SH-SY5Y (cell line): ENCODE results near the gene JMJD4.

ENCODE experiments used
- GATA2 ChIP-seq: IDR thresholded peaks from 2 replicates; pipeline ENCODE4 v1.6.1; 2011; ENCODE audit warnings: mild to moderate bottlenecking, low read depth, low read length
- GATA3 ChIP-seq: IDR thresholded peaks from 2 replicates; pipeline ENCODE4 v1.6.1; 2011; ENCODE audit warnings: low read depth, mild to moderate bottlenecking, low read length, moderate library complexity

DNA sequence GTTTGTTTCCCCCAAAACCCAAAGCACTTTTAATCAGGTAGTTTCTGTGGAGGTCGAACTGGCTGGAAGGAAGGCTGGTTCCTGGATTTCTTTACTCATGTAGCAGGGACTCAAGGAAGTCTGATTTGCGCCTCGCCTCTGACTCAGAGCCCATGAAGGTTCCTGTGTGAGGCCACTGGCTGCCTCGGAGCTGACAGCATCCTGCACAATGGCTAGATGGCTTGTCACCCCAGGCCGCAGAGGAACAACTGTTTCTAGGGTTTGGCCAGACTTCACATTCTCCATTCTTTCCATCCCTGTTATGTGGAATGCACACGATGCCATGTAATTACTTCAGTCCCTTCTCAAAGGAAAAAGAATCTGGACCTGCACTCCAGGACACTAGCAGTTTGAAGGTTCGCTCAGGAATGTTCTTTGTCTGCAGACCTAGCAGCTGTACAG is 41.2 kb upstream of the JMJD4 start:
- no peak for TF ChIP-seq GATA2
- no peak for TF ChIP-seq GATA3
